ENCODE results near the gene MAGEL2. TPM values are rescaled to one million over a fixed set of nuclear protein-coding genes. Genes with fewer than 3 reads are reported as not detected.

Gene MAGEL2
- total RNA-seq, 2 experiments from 2014 or later: not detected

- Histone ChIP-seq H3K4me1 (ENCODE audit: insufficient read depth, low read length, poor library complexity, severe bottlenecking) (no peaks in the 10 kb centered on the region), H3K9me2 (ENCODE audit: insufficient read depth, low read length) (no peaks in the 10 kb centered on the region), H3K79me2 (ENCODE audit: insufficient read depth, low read depth, low read length) (no peaks in the 10 kb centered on the region), H3K4me3 (ENCODE audit: low read depth, low read length, poor library complexity, severe bottlenecking) (no peak overlapping the region), H4K20me1 (ENCODE audit: insufficient read depth, low read length) (no peaks in the 10 kb centered on the region), H2AFZ (ENCODE audit: low read length) (no peak overlapping the region), H3K4me2 (ENCODE audit: low read length) (no peak overlapping the region), H3K27ac (ENCODE audit: low read depth, low read length, poor library complexity, severe bottlenecking) (no peak overlapping the region), H3K9me3 (ENCODE audit: low read length) (no peaks in the 10 kb centered on the region), H3K36me3 (ENCODE audit: insufficient read depth, low read length) (no peaks in the 10 kb centered on the region)
- no peak for DNase-seq (ENCODE audit: low spot score)
- TF ChIP-seq EZH2phosphoT487 (IDR thresholded peaks at IDR 0.05; ENCODE audit: borderline replicate concordance, low read depth, low read length) (no peak), CTCF (conservative IDR thresholded peaks at IDR 0.05; ENCODE audit: low read length) (no peak)
- ChIA-PET POLR2A (no interaction called here), CTCF (ENCODE audit: unreplicated experiment) (no interaction called here)
- intact Hi-C loops (cut with micrococcal nuclease; ENCODE audit: unreplicated experiment): loop anchor here (5.0 to 10.0 kb wide), 3 partner anchors 212 to 1857 kb away; no protein-coding TSS in a partner anchor
- no TSS peak for BruUV-seq (replicated peaks)
Measured at GRCh38 chr15:23644829-23645228, 2.8 kb downstream of the MAGEL2 start.

- no peak overlapping the region for H3K27ac ChIP-seq (ENCODE audit: low read depth, low read length, poor library complexity, severe bottlenecking)
- no peaks in the 10 kb centered on the region for H3K9me2 ChIP-seq (ENCODE audit: insufficient read depth, low read length)
- H3K4me3 ChIP-seq (ENCODE audit: low read depth, low read length, poor library complexity, severe bottlenecking): no peak overlapping the region
- H3K4me1 ChIP-seq (ENCODE audit: insufficient read depth, low read length, poor library complexity, severe bottlenecking): no peaks in the 10 kb centered on the region
- H3K4me2 ChIP-seq (ENCODE audit: low read length): no peak overlapping the region
- peak; percentile 56 for DNase-seq (ENCODE audit: low spot score)
- intact Hi-C loops (cut with micrococcal nuclease; ENCODE audit: unreplicated experiment): loop anchor here (5.0 to 10.0 kb wide), 2 partner anchors 1202 to 1860 kb away; no protein-coding TSS in a partner anchor
- H3K79me2 ChIP-seq (ENCODE audit: insufficient read depth, low read depth, low read length): no peaks in the 10 kb centered on the region
- ChIA-PET CTCF (ENCODE audit: unreplicated experiment) (no interaction called here), POLR2A (no interaction called here)
- no TSS peak for BruUV-seq (replicated peaks)
- H4K20me1 ChIP-seq (ENCODE audit: insufficient read depth, low read length): no peaks in the 10 kb centered on the region
- H2AFZ ChIP-seq (ENCODE audit: low read length): no peak overlapping the region
- TF ChIP-seq CTCF (conservative IDR thresholded peaks at IDR 0.05; ENCODE audit: low read length) (peak; percentile 91), EZH2phosphoT487 (IDR thresholded peaks at IDR 0.05; ENCODE audit: borderline replicate concordance, low read depth, low read length) (no peak)
- H3K9me3 ChIP-seq (ENCODE audit: low read length): no peaks in the 10 kb centered on the region
- no peaks in the 10 kb centered on the region for H3K36me3 ChIP-seq (ENCODE audit: insufficient read depth, low read length)
Measured at GRCh38 chr15:23642413-23643044, 5.1 kb downstream of the MAGEL2 start.

- Histone ChIP-seq H4K20me1 (ENCODE audit: insufficient read depth, low read length) (no peaks in the 10 kb centered on the region), H3K9me3 (ENCODE audit: low read length) (no peaks in the 10 kb centered on the region), H3K79me2 (ENCODE audit: insufficient read depth, low read depth, low read length) (no peaks in the 10 kb centered on the region), H3K9me2 (ENCODE audit: insufficient read depth, low read length) (no peaks in the 10 kb centered on the region), H3K36me3 (ENCODE audit: insufficient read depth, low read length) (no peaks in the 10 kb centered on the region), H3K4me3 (ENCODE audit: low read depth, low read length, poor library complexity, severe bottlenecking) (no peak overlapping the region), H3K4me2 (ENCODE audit: low read length) (no peak overlapping the region), H2AFZ (ENCODE audit: low read length) (no peak overlapping the region), H3K4me1 (ENCODE audit: insufficient read depth, low read length, poor library complexity, severe bottlenecking) (no peaks in the 10 kb centered on the region), H3K27ac (ENCODE audit: low read depth, low read length, poor library complexity, severe bottlenecking) (no peak overlapping the region)
- ChIA-PET POLR2A (no interaction called here), CTCF (ENCODE audit: unreplicated experiment) (no interaction called here)
- no peak for TF ChIP-seq CTCF (conservative IDR thresholded peaks at IDR 0.05; ENCODE audit: low read length)
- no peak for TF ChIP-seq EZH2phosphoT487 (IDR thresholded peaks at IDR 0.05; ENCODE audit: borderline replicate concordance, low read depth, low read length)
- intact Hi-C loops (cut with micrococcal nuclease; ENCODE audit: unreplicated experiment): no loop called here
- DNase-seq (ENCODE audit: low spot score): no peak
- BruUV-seq (replicated peaks): no TSS peak
Measured at GRCh38 chr15:23634181-23634580, 13.5 kb downstream of the MAGEL2 start.
